Uterus (tissue), 2 donors: ENCODE results near the gene TBCD.

ENCODE experiments used
- CTCF ChIP-seq, 4 experiments: fragments of 200-600 bp in 2 of 4; fragments of 450-650 bp in 2 of 4; sonication (generic) in 2 of 4; IDR thresholded peaks; one replicate each; pipeline ENCODE4 v1.5.1; 2016 to 2019; ENCODE audit warnings: antibody characterized with exemption in 4 of 4, mild to moderate bottlenecking in 2 of 4, moderate library complexity in 1 of 4
- POLR2A ChIP-seq, 2 donors: fragments of 450-650 bp; IDR thresholded peaks; one replicate each; pipeline ENCODE4 v1.6.1; 2016; ENCODE audit warnings: antibody characterized with exemption in 2 of 2, mild to moderate bottlenecking in 1 of 2, moderate library complexity in 1 of 2

GRCh38 chr17:82825540-82826124 is 73.8 kb downstream of the TBCD start:
- TF ChIP-seq CTCF (IDR thresholded peaks at IDR 0.05) = no peak
- TF ChIP-seq POLR2A (IDR thresholded peaks at IDR 0.05) = no peak
